OCI-LY7 (cell line): ENCODE measurements around the gene BUB3. TPM values are rescaled to one million over a fixed set of nuclear protein-coding genes. Genes with fewer than 3 reads are reported as not detected.

Experiments
- BruUV-seq: library from RNA; stranded (reverse); fragments of 400-500 nt; replicated peaks from 2 replicates; lab custom pipeline; 2021; lab: Mats Ljungman, UMichigan
- CTCF ChIA-PET: fragments of 300-600 bp; sonication (Branson Sonifier 250); formaldehyde crosslinking; loops from one replicate; lab custom pipeline; 2022; ENCODE audit warnings: antibody characterized with exemption; ENCODE audit not compliant: unreplicated experiment; lab: Charles Lee
- POLR2A ChIA-PET: fragments of 300-600 bp; sonication (Branson Sonifier 250); formaldehyde crosslinking; loops from one replicate; lab custom pipeline; 2022; ENCODE audit warnings: antibody characterized with exemption; lab: Charles Lee
- DNase-seq: peaks from one replicate; pipeline ENCODE4 v3.0.0-alpha.2; 2015; ENCODE audit warnings: low spot score
- H2AFZ ChIP-seq: fragments of 200-600 bp; sonication (generic), shearing (Covaris generic); 2 replicates; pipeline ENCODE4 v1.6.1; 2014; ENCODE audit warnings: mild to moderate bottlenecking, antibody characterized with exemption, low read length, moderate library complexity
- H3K27ac ChIP-seq: fragments of 200-600 bp; sonication (generic); 2 replicates; pipeline ENCODE4 v1.5.1; 2014; ENCODE audit warnings: mixed run types, low read depth, mild to moderate bottlenecking, moderate library complexity, low read length, inconsistent platforms; ENCODE audit not compliant: poor library complexity, severe bottlenecking
- H3K36me3 ChIP-seq: fragments of 200-600 bp; sonication (generic); 2 replicates; pipeline ENCODE4 v1.6.1; 2014; ENCODE audit warnings: mild to moderate bottlenecking, antibody characterized with exemption, low read length, moderate library complexity, mixed read lengths; ENCODE audit not compliant: insufficient read depth
- H3K4me1 ChIP-seq: fragments of 200-600 bp; sonication (generic); 2 replicates; pipeline ENCODE4 v1.5.1; 2014; ENCODE audit warnings: mild to moderate bottlenecking, low read length; ENCODE audit not compliant: insufficient read depth, poor library complexity, severe bottlenecking
- H3K4me2 ChIP-seq: fragments of 200-600 bp; sonication (generic); 2 replicates; pipeline ENCODE4 v1.6.1; 2014; ENCODE audit warnings: mild to moderate bottlenecking, low read length
- H3K4me3 ChIP-seq: fragments of 200-600 bp; sonication (generic); 2 replicates; pipeline ENCODE4 v1.5.1; 2014; ENCODE audit warnings: mild to moderate bottlenecking, low read depth, low read length; ENCODE audit not compliant: poor library complexity, severe bottlenecking
- H3K79me2 ChIP-seq: fragments of 200-600 bp; sonication (generic); 2 replicates; pipeline ENCODE4 v1.6.1; 2016; ENCODE audit warnings: low read depth, mild to moderate bottlenecking, low read length, moderate library complexity, mixed read lengths; ENCODE audit not compliant: insufficient read depth
- H3K9me2 ChIP-seq: fragments of 200-600 bp; sonication (generic); 2 replicates; pipeline ENCODE4 v1.6.1; 2016; ENCODE audit warnings: mild to moderate bottlenecking, low read length, mixed read lengths; ENCODE audit not compliant: insufficient read depth
- H3K9me3 ChIP-seq: fragments of 200-600 bp; sonication (generic); 2 replicates; pipeline ENCODE4 v1.6.1; 2014; ENCODE audit warnings: mild to moderate bottlenecking, mixed run types, low read length, mixed read lengths
- H4K20me1 ChIP-seq: fragments of 200-600 bp; sonication (generic); 2 replicates; pipeline ENCODE4 v1.6.1; 2014; ENCODE audit warnings: mild to moderate bottlenecking, antibody characterized with exemption, low read length, moderate library complexity, mixed read lengths; ENCODE audit not compliant: insufficient read depth
- CTCF ChIP-seq: fragments of 200-600 bp; sonication (generic); conservative IDR thresholded peaks from 2 replicates; pipeline ENCODE4 v1.5.1; 2014; ENCODE audit warnings: mild to moderate bottlenecking, antibody characterized with exemption, low read length, moderate library complexity, mixed read lengths
- EZH2phosphoT487 ChIP-seq: fragments of 200-600 bp; sonication (generic); IDR thresholded peaks from 2 replicates; pipeline ENCODE4 v1.6.1; 2018; ENCODE audit warnings: low read depth, borderline replicate concordance, mild to moderate bottlenecking, mixed run types, antibody characterized with exemption, low read length, moderate library complexity, mixed read lengths
- intact Hi-C: fragments of 100-400 bp; cut with micrococcal nuclease; formaldehyde crosslinking; loops from one replicate; pipeline ENCODE4 v1.10.0; 2022; ENCODE audit not compliant: unreplicated experiment
- total RNA-seq, 2 experiments: library from RNA; depleted of rRNA in 1 of 2; stranded (reverse); fragments of >200 nt in 1 of 2; shearing (Covaris generic) in 1 of 2; gene quantifications; 2 replicates each; pipeline ENCODE4 v1.2.3, GENCODE V29; 2014 to 2022

BUB3 gene
- total RNA-seq, 2 experiments from 2014 or later: 312 to 526 TPM

GRCh38 chr10:123191886-123192285 is 37.7 kb downstream of the BUB3 start:
- Histone ChIP-seq H3K79me2 (no peaks in the 10 kb centered on the region), H3K4me1 (no peaks in the 10 kb centered on the region), H3K27ac (no peak overlapping the region), H2AFZ (no peak overlapping the region), H4K20me1 (no peaks in the 10 kb centered on the region), H3K9me3 (no peaks in the 10 kb centered on the region), H3K9me2 (no peaks in the 10 kb centered on the region), H3K4me2 (no peak overlapping the region), H3K4me3 (no peak overlapping the region), H3K36me3 (no peaks in the 10 kb centered on the region)
- ChIA-PET CTCF (no interaction called here), POLR2A (no interaction called here)
- DNase-seq: no peak
- TF ChIP-seq EZH2phosphoT487 (no peak), CTCF (no peak)
- BruUV-seq: no TSS peak
- intact Hi-C loops: no loop called here

GRCh38 chr10:123194056-123194455 is 39.9 kb downstream of the BUB3 start:
- H3K4me2 ChIP-seq: no peak overlapping the region
- ChIA-PET POLR2A (no interaction called here), CTCF (no interaction called here)
- H4K20me1 ChIP-seq: no peaks in the 10 kb centered on the region
- no peaks in the 10 kb centered on the region for H3K9me3 ChIP-seq
- no peak overlapping the region for H2AFZ ChIP-seq
- no peak overlapping the region for H3K4me3 ChIP-seq
- H3K79me2 ChIP-seq: no peaks in the 10 kb centered on the region
- DNase-seq: no peak
- no peaks in the 10 kb centered on the region for H3K9me2 ChIP-seq
- H3K36me3 ChIP-seq: no peaks in the 10 kb centered on the region
- no peak for TF ChIP-seq CTCF
- no peak for TF ChIP-seq EZH2phosphoT487
- BruUV-seq: no TSS peak
- intact Hi-C loops: no loop called here
- no peak overlapping the region for H3K27ac ChIP-seq
- H3K4me1 ChIP-seq: no peaks in the 10 kb centered on the region

GRCh38 chr10:123200531-123200930 is 46.3 kb downstream of the BUB3 start:
- Histone ChIP-seq H3K27ac (no peak overlapping the region), H3K4me2 (no peak overlapping the region), H3K36me3 (no peaks in the 10 kb centered on the region), H2AFZ (no peak overlapping the region), H3K79me2 (no peaks in the 10 kb centered on the region), H3K4me3 (no peak overlapping the region), H3K4me1 (no peaks in the 10 kb centered on the region), H4K20me1 (no peaks in the 10 kb centered on the region), H3K9me3 (no peaks in the 10 kb centered on the region), H3K9me2 (no peaks in the 10 kb centered on the region)
- ChIA-PET CTCF (no interaction called here), POLR2A (no interaction called here)
- DNase-seq: no peak
- intact Hi-C loops: no loop called here
- TF ChIP-seq EZH2phosphoT487 (no peak), CTCF (no peak)
- no TSS peak for BruUV-seq
